HepG2 (cell line): ENCODE results near the gene LAMB4. TPM values are rescaled to one million over a fixed set of nuclear protein-coding genes. Genes with fewer than 3 reads are reported as not detected.

Experiments
- GABPA ChIP-seq, 2 experiments: IDR thresholded peaks; 2 replicates each; pipeline ENCODE4 v1.6.1; 2011 to 2016; ENCODE audit warnings: low read depth in 2 of 2, low read length in 1 of 2, missing biosample characterization in 1 of 2, missing genetic modification characterization in 1 of 2
- GATAD2A ChIP-seq: IDR thresholded peaks from 2 replicates; pipeline ENCODE4 v1.6.1; 2016
- IRF2 ChIP-seq: IDR thresholded peaks from 2 replicates; pipeline ENCODE4 v1.6.1; 2018; ENCODE audit warnings: missing genetic modification reagents, missing compliant biosample characterization
- KLF11 ChIP-seq: IDR thresholded peaks from 2 replicates; pipeline ENCODE4 v1.6.1; 2016; ENCODE audit warnings: missing compliant biosample characterization
- MED1 ChIP-seq: sonication (generic); formaldehyde crosslinking; IDR thresholded peaks from 2 replicates; pipeline ENCODE4 v1.4.0; 2020; ENCODE audit warnings: missing genetic modification reagents
- MEF2D ChIP-seq: sonication (generic); formaldehyde crosslinking; IDR thresholded peaks from 2 replicates; pipeline ENCODE4 v1.5.1; 2020; ENCODE audit warnings: mild to moderate bottlenecking, missing genetic modification reagents
- MIER3 ChIP-seq: IDR thresholded peaks from 2 replicates; pipeline ENCODE4 v1.6.1; 2016; ENCODE audit warnings: missing compliant biosample characterization, borderline replicate concordance
- MTERF4 ChIP-seq: sonication (generic); formaldehyde crosslinking; IDR thresholded peaks from 2 replicates; pipeline ENCODE4 v1.8.0; 2023; ENCODE audit warnings: mild to moderate bottlenecking, missing genetic modification reagents
- PPARG ChIP-seq: conservative IDR thresholded peaks from 2 replicates; pipeline ENCODE4 v1.6.1; 2016; ENCODE audit warnings: missing biosample characterization, missing genetic modification reagents
- RFXANK ChIP-seq: IDR thresholded peaks from 2 replicates; pipeline ENCODE4 v1.6.1; 2016
- RNF2 ChIP-seq: fragments of 450-650 bp; conservative IDR thresholded peaks from 2 replicates; pipeline ENCODE4 v1.6.1; 2016; ENCODE audit warnings: low read depth
- SIN3A ChIP-seq: IDR thresholded peaks from 2 replicates; pipeline ENCODE4 v1.6.1; 2011; ENCODE audit warnings: low read depth, mild to moderate bottlenecking, control low read depth, low read length, borderline replicate concordance
- SKIL ChIP-seq: sonication (generic); formaldehyde crosslinking; IDR thresholded peaks from 2 replicates; pipeline ENCODE4 v1.8.0; 2022; ENCODE audit warnings: missing genetic modification reagents, mild to moderate bottlenecking, moderate library complexity, borderline replicate concordance
- SMAD3 ChIP-seq: sonication (generic); formaldehyde crosslinking; IDR thresholded peaks from 2 replicates; pipeline ENCODE4 v1.4.0; 2020; ENCODE audit warnings: missing genetic modification reagents
- SRSF1 ChIP-seq: fragments of 200-400 bp; formaldehyde crosslinking; optimal IDR thresholded peaks from 2 replicates; pipeline ENCODE3; 2017; ENCODE audit warnings: mild to moderate bottlenecking, low read depth, low read length, moderate library complexity
- TCF7L2 ChIP-seq: IDR thresholded peaks from 2 replicates; pipeline ENCODE4 v1.6.1; 2011; ENCODE audit warnings: mild to moderate bottlenecking, low read depth, low read length, moderate library complexity
- TOE1 ChIP-seq: sonication (generic); formaldehyde crosslinking; IDR thresholded peaks from 2 replicates; pipeline ENCODE4 v1.4.0; 2020; ENCODE audit warnings: mild to moderate bottlenecking, missing genetic modification reagents
- ZBTB37 ChIP-seq: sonication (generic); formaldehyde crosslinking; IDR thresholded peaks from 2 replicates; pipeline ENCODE4 v1.4.0; 2020; ENCODE audit warnings: mild to moderate bottlenecking, missing genetic modification reagents
- ZFYVE20 ChIP-seq: sonication (generic); formaldehyde crosslinking; IDR thresholded peaks from 2 replicates; pipeline ENCODE4 v1.8.0; 2023; ENCODE audit warnings: low read depth, mild to moderate bottlenecking, moderate library complexity, missing genetic modification reagents, borderline replicate concordance
- ZMAT3 ChIP-seq: sonication (generic); formaldehyde crosslinking; conservative IDR thresholded peaks from 2 replicates; pipeline ENCODE4 v1.7.0; 2021; ENCODE audit warnings: missing genetic modification reagents
- ZNF644 ChIP-seq: IDR thresholded peaks from 2 replicates; pipeline ENCODE4 v1.6.1; 2016; ENCODE audit warnings: low read depth
- polyA plus RNA-seq, 8 experiments: library from polyadenylated mRNA; depleted of rRNA in 3 of 8; stranded (reverse) in 7 of 8; unstranded in 1 of 8; fragments of >200 nt; fragmentation: Illumina TruSeq in 4 of 8; extraction: Trizol in 4 of 8; gene quantifications; 2 replicates each; pipeline versions ENCODE4 v1.2.1 to v1.2.3, GENCODE V29; 2011 to 2016; ENCODE audit warnings: low read depth in 4 of 8, missing spikeins in 1 of 8, mixed read lengths in 1 of 8; ENCODE audit not compliant: insufficient read depth in 1 of 8
- total RNA-seq, 5 experiments: library from RNA; depleted of rRNA; stranded (reverse); fragments of >200 nt; fragmentation: Illumina TruSeq; extraction: Trizol; gene quantifications; 2 replicates each; pipeline ENCODE4 v1.2.3, GENCODE V29; 2016; ENCODE audit warnings: low read depth in 1 of 5

Gene LAMB4
- total and polyA plus RNA-seq, 2 of the 13 experiments (the other 11 are each of a cell fraction or from before 2014, with no cell fraction given): 0.05 TPM; not detected in 1

GRCh38 chr7:108014747-108015682, 115.1 kb downstream of the LAMB4 start (continued):
- TF ChIP-seq ZBTB37 (CRISPR knock-in tag): no peak
- no peak for TF ChIP-seq SRSF1
- peak; percentile 63 for TF ChIP-seq MED1 (CRISPR knock-in tag)
- 0 out of 2 replicates have a peak, but pooled peaks have one; percentile 44 for TF ChIP-seq KLF11 (CRISPR knock-in tag)
- no peak for TF ChIP-seq ZFYVE20
- peak; percentile 34; the same call in 1 of the 2 replicates for TF ChIP-seq TCF7L2
- TF ChIP-seq RNF2: no peak
- TF ChIP-seq ZNF644 (CRISPR knock-in tag): peak; percentile 50; the same call in 1 of the 2 replicates
- TF ChIP-seq RFXANK (CRISPR knock-in tag): peak; percentile 45; the same call in 1 of the 2 replicates
- TF ChIP-seq SMAD3 (CRISPR knock-in tag): 0 out of 2 replicates have a peak, but pooled peaks have one; percentile 49
- TF ChIP-seq ZMAT3: no peak
- peak; percentile 36; the same call in 1 of the 2 replicates for TF ChIP-seq SKIL (CRISPR knock-in tag)
- 0 out of 2 replicates have a peak, but pooled peaks have one; percentile 17 for TF ChIP-seq PPARG
- TF ChIP-seq IRF2 (CRISPR knock-in tag): 0 out of 2 replicates have a peak, but pooled peaks have one; percentile 50
- peak; percentile 92 for TF ChIP-seq GATAD2A (CRISPR knock-in tag)
- TF ChIP-seq SIN3A: 0 out of 2 replicates have a peak, but pooled peaks have one; percentile 28
- TF ChIP-seq TOE1 (CRISPR knock-in tag): 0 out of 2 replicates have a peak, but pooled peaks have one; percentile 69
- no peak for TF ChIP-seq MEF2D (CRISPR knock-in tag)
- TF ChIP-seq MTERF4: no peak
- TF ChIP-seq GABPA (IDR thresholded peaks at IDR 0.05; ENCODE audit: low read depth, low read length): no peak
- TF ChIP-seq GABPA (CRISPR knock-in tag; IDR thresholded peaks at IDR 0.05; ENCODE audit: low read depth): peak; percentile 16; the same call in 1 of the 2 replicates
- peak; percentile 37; the same call in 1 of the 2 replicates for TF ChIP-seq MIER3 (CRISPR knock-in tag)
